AG10803 (cell line): Measurements from ENCODE around the gene GPC5.

Experiments used
- DNase-seq: peaks from one replicate; pipeline ENCODE4 v3.0.0; 2010; ENCODE audit warnings: low read depth
- H3K4me3 ChIP-seq: 2 replicates; pipeline ENCODE4 v1.5.1; 2011; ENCODE audit warnings: mild to moderate bottlenecking, low read length, control low read depth
- CTCF ChIP-seq: conservative IDR thresholded peaks from 2 replicates; pipeline ENCODE4 v1.5.1; 2011; ENCODE audit warnings: mild to moderate bottlenecking, low read length, control low read depth, inconsistent platforms

Gene GPC5

GRCh38 chr13:92833071-92833470 is 1434.7 kb downstream of the GPC5 start:
- TF ChIP-seq CTCF, result no peak
- DNase-seq, result no peak
- no peak overlapping the region for H3K4me3 ChIP-seq

GRCh38 chr13:92836171-92836570 is 1437.8 kb downstream of the GPC5 start:
- TF ChIP-seq CTCF, result no peak
- peak; percentile 4 for DNase-seq

GRCh38 chr13:92838786-92839185 is 1440.4 kb downstream of the GPC5 start:
- peak; percentile 95 for DNase-seq
- TF ChIP-seq CTCF, result no peak
- H3K4me3 ChIP-seq, result no peak overlapping the region

More at GRCh38 chr13:92836171-92836570, 1437.8 kb downstream of the GPC5 start:
- no peak overlapping the region for H3K4me3 ChIP-seq

GRCh38 chr13:92842145-92842544 is 1443.7 kb downstream of the GPC5 start:
- peak; percentile 93 for DNase-seq
- no peak overlapping the region for H3K4me3 ChIP-seq
- TF ChIP-seq CTCF, result no peak

- peak; percentile 80 for DNase-seq
- no peak for TF ChIP-seq CTCF
- H3K4me3 ChIP-seq, result no peak overlapping the region
These were observed 1445.1 kb downstream of the GPC5 start for GRCh38 chr13:92843549-92843948.

- no peak for TF ChIP-seq CTCF
- DNase-seq, result no peak
- H3K4me3 ChIP-seq, result no peak overlapping the region
These were observed 1451.0 kb downstream of the GPC5 start for GRCh38 chr13:92849381-92849780.

- no peak for DNase-seq
- no peak for TF ChIP-seq CTCF
- no peak overlapping the region for H3K4me3 ChIP-seq
These were observed 1466.3 kb downstream of the GPC5 start for GRCh38 chr13:92864584-92865284.
